GM23248 (cell line): ENCODE measurements around the gene PCSK4.

Experiments used
- EZH2 ChIP-seq: fragments of 200-600 bp; sonication (generic); IDR thresholded peaks from 2 replicates; pipeline ENCODE4 v1.6.1; 2018; ENCODE audit warnings: antibody characterized with exemption, mild to moderate bottlenecking; ENCODE audit not compliant: insufficient read depth, poor library complexity, severe bottlenecking
- EZH2phosphoT487 ChIP-seq: fragments of 200-600 bp; sonication (generic); IDR thresholded peaks from 2 replicates; pipeline ENCODE4 v1.6.1; 2018; ENCODE audit warnings: antibody characterized with exemption, moderate library complexity, mild to moderate bottlenecking, low read depth; ENCODE audit not compliant: insufficient read depth

DNA sequence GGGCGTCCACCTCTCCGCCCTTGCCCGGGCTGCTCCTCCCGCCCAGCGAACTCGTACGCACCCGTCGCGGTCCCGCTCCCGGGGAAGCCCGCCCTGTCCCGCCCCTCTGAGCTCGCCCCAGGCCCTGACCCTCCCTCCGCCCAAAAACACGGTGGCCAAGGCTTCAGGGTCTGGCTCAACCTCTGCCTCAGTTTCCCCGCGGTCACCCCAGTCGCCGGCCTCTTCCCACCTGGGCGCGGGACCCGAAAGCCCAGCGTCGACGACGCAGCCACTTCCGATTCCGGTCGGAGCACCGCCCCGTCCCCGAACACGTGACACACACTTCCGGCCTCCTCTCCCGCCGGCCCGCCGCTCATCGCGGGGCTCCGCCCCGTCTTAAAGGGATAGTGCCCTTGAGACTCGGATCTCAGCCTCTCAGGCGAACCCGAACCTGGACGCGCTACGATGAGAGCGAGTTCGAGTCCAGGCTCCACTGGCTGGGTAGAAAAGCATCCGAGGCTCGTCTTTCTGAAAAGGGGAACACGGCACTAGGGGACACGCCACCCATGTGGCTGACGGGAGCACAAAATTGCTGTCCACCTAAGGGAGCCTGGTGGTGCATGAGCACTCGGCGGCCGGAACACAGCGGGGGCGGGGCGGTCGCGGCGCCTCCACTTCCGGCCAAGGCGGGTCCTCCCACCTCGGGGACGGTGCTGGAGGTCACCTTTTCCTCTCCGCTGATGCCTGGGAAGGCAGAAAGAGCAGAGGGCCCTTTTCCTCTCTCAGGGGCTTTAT, 11.0 kb downstream of the PCSK4 start, which contains the start of gene C19orf25:
- TF ChIP-seq EZH2: no peak
- no peak for TF ChIP-seq EZH2phosphoT487
